GM15510 (cell line): Measurements from ENCODE around the gene IGFBP5.

Source experiments
- POLR2A ChIP-seq: IDR thresholded peaks from 3 replicates; pipeline ENCODE4 v1.6.1; 2011; ENCODE audit warnings: borderline replicate concordance; ENCODE audit not compliant: insufficient read length; ENCODE audit errors: extremely low read depth

Gene IGFBP5

DNA sequence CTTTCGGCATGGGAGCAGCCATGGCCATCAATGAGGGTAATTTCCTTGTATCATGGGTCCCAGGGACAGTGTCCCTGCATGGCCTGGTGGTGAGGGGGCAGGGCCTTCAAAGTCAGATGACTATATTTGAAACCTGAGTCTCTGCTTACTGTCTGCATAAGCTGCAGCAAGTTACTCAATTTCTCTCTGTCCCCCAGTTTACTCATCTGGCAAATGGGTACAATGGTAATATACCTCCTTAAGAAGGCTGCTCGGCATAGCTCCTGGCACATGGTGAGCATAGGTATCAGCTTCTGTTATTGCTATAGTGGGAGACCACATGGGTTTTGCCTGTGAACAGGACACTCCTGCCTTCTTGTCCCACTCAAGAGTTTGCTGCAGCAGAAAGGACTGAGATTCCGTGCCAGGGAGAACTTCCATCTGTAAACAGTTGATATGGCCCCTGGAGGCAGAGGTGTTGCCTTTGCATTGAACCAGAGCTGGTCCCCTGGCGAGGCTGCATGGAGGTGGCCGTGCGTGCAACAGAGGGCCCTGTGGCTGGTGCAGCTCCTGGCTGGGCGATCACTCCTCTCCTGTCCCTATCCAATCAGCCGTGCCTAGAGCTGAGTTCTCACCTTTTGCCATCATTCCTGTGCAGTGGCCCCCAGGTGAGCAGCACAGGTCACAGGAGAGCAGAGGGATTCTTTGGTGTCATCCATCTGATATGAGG, 22.7 kb upstream of the IGFBP5 start:
- no peak for TF ChIP-seq POLR2A

DNA sequence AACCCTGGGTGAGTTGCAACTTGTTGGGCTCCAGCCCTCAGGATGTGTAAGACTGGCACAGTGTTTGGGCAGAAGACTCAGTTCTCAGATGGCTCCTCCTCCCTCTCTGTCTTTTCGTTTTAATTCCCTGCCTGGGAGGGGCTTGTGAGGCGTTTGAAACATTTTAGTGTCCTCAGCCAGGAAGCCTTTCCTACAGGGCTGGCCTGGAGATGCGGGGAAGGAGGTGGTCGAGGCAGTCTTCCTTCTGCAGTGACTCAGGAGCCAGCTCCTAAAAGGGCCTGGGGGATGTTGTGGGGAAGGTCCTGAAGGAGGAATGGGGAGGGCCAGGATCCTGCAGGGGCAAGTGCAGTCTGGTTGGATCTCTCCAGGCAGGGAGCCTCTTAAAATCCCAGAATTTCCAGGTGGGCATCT, 22.1 kb upstream of the IGFBP5 start:
- TF ChIP-seq POLR2A = no peak

DNA sequence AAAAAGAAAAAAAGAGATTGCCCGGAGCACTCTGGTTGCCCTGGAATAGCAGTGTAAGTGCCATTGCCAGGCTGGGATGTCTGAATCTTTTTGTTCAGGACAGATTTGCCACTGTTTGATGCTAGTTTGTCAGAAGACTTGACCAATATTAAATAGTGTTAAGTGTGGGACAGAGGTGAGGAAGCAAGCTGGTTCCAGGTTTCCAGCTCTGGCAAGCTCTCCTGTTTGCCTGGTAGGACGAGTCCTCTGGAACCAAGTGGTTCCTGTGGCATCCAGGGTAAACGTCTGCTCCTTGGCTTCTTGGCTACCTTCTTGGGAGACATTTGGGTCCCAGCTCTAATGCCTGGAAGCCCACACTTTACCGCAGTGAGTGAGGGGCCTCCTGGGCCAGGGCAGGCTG, 20.8 kb upstream of the IGFBP5 start:
- TF ChIP-seq POLR2A = no peak

DNA sequence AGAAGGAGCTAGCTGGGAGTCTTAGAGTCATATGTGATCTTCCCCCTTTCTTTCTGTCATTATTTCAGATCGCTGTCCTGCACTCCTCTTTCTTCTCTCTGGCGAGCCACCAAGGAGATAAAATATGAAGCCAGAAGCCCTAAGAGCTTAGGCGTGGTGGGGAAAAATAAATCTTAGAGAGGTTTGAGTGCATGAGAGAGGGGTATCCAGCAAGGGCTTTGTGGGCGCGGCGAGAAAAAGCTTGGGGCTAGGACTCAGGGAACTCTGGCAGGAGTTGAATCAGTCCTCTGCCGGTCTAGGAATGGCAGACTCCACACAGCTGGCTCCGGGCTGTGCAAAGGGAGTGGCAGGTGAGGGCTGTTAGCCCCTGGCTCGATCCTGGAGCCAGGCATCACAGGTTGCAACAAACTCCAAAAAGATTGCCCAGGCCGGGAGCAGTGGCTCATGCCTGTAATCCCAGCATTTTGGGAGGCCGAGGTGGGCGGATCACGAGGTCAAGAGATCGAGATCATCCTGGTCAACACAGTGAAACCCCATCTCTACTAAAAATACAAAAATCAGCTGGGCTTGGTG, 20.1 kb upstream of the IGFBP5 start:
- TF ChIP-seq POLR2A = no peak

DNA sequence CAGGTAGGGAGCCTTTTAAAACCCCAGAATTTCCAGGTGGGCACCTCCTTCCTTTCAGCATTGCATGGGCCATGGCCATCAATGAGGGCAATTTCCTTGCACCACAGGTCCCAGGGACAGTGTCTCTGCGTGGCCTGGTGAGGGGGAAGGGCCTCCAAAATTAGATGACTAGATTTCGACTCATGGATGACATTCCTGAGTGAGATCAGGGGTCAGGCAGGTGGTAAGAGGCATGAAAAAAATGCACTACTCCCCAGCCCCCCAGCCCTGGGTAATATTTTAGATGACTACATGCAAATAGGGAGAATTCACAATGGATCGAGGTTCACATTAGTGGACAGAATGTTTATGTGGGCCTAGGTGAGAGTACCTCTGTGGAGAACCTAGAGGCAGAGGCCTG, 19.0 kb upstream of the IGFBP5 start:
- TF ChIP-seq POLR2A = no peak

DNA sequence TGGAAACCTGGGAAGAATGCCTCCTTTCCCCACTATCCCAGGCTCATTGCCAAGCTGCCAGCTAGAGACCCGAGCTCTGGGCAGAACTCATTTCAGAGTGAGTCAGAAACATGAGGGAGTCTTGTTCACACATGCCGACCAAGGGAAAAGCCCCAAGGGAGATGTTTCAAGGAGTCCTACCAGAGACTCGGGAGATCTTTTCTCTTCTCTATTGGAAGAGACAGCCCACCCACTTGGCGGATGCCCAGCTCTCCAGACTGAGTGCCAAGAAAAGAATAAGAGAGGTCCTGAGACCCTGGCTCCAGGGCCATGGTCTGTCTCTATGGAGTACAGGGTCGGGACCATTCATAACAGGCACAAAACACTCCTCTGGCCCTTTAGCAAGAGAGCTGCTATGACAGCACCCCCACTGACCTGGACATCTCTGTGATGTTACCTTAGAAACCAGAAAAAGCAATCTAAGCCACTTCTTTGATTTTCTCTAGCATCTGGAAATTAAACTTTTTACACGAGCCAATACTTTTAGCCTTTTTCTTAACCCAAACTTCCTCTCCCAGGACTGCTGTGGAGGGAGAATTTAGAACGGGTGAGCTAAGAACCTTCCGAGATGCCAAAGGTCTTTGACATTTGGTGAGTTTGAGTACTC, 18.5 kb upstream of the IGFBP5 start:
- no peak for TF ChIP-seq POLR2A

DNA sequence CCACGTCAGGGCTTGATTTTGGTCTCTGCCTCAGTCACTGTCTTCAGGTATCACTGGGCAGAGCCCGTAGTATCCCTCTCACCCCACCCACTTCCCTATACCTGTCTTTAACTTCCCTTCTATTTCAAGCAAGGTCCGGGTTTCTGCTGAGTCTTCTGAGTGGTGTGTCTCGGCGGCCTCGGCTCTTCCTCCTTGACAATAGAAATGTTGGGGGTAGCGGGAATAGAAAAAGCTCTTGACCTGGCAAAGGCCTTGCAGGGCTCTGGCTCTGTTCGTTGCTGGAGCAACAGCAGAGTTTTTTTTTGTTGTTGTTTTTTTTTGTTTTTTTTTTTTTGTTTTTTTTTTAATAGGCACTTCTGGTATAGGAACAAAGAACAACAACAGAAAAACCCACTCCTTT, 16.0 kb upstream of the IGFBP5 start:
- no peak for TF ChIP-seq POLR2A

DNA sequence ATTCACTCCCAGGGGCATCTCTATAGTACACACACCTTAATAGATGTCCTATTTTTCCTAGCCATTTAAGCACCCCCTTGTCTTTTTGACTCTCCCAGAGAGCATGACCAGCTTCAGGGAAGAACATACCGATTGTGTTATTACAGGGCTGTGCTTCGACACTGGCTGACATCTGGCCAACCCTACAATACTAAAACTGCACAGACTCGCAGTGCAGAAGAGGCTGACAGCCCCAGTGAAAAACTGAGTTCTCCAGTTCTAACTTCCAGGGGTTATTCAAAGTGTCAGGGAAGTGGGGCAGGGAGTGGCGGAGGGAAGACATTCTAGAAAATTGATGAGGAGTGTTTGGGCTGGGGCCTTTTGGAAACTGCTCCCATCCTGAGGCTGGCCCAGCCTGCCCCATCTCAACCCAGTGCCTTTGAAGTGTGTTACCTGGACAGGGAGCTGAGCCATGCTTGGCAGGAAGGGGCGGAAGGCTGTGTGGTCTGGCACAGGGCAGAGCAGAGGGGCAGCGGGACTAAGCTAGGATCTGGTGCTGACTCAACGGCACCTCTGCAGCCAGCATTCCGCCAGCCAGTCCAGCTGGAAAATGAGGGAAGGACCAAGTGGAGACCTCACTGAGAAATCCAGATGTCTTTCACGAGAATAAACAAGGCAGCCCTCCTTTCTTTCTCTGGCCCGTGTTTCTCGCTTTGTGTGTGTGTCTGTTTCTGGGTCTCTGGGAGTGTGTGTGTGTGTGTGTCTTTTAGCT, 15.4 kb upstream of the IGFBP5 start:
- TF ChIP-seq POLR2A = no peak

DNA sequence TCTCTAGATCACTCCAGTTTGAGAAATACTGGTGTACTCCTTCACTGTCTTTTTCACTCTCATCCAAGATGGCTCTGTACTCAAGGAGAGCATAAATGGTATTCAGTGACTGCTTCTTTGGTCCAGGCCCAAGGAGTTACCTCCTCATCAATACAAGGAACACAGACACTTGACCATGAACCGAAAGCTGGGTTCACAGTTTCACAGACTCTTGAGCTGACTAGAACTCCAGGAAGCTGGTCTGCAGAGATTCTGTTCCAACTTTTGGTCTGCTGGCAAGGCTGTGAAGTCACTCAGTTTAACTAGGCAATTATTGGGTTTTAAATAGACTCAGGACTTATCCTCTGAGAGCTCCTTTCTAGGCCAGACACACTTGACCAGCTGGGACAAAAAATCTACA, 7.4 kb upstream of the IGFBP5 start:
- TF ChIP-seq POLR2A = no peak

DNA sequence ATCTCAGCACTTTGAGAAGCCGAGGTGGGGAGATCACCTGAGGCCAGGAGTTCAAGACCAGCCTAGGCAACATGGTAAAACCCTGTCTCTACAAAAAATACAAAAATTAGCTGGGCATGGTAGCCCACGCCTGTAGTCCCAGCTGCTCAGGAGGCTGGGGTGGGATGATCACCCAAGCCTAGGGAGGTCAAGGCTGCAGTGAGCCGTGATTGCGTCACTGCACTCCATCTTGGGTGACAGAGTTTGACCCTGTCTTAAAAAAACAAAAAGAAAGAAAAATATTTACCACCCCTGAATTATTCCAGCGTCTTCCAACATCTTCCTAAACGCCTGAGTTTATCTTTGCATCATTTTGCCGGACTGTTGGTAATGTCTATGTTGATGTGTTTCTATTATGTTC, 6.2 kb upstream of the IGFBP5 start:
- TF ChIP-seq POLR2A = no peak

DNA sequence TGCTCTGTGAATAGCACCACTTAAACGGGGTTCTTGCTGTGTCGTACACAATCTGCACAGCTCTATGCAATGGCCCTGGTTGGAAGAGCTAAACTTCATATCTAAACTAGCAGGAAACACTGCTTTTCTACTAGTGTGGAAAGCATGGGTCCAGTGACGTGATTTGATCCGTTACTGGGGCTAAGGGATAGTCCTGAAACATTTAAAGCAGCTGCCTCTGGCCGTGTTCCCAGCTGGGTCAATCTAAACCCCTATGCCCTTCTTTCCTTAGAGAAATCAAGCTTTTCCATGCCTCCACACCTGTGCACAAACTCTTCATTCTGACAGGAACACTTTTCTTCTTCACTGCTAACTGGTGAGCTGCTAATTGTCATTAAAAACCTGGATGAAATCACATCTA, 5.4 kb upstream of the IGFBP5 start:
- no peak for TF ChIP-seq POLR2A

DNA sequence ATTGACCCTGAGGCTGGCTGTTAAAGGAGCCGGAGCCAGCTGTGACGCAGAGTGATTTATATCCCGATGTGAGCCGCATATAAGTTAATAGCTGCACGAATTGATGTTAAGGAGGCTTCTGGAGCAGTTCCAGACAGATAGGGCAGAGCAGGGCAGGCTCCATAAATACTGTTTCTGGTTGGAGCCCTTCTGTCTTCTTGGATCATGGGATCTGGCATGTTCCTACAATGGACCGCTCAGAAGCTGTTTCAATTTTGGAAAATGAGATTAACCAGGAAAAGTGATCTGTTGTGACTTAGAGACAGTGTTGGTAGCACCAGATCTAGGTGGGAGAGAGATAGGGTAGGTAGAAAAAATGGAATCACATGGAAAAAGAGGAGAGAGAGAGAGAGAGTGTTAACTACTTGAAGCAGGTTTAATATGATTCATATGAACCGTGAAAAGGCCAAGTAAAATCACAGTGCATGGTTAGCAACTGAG, 4.8 kb upstream of the IGFBP5 start:
- no peak for TF ChIP-seq POLR2A

DNA sequence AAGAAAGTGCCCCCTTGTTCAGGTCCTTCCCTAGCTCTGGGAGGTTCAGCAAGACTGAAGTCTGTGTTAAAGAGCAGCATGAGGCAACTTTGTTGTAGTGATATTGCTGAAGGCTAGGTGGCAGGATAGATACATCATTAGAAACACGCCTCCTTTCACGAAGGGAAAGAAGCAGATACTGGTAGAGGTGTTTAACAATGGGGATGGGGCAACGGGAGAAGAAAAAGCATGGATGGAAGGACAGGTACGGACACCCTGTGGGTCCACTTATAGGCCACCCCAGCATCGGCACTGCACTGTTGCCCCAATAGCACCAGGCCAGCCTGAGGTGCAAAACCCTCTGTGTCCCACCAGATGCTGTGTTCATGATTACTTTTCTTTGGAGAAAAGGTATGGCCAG, 3.5 kb upstream of the IGFBP5 start:
- TF ChIP-seq POLR2A = no peak

DNA sequence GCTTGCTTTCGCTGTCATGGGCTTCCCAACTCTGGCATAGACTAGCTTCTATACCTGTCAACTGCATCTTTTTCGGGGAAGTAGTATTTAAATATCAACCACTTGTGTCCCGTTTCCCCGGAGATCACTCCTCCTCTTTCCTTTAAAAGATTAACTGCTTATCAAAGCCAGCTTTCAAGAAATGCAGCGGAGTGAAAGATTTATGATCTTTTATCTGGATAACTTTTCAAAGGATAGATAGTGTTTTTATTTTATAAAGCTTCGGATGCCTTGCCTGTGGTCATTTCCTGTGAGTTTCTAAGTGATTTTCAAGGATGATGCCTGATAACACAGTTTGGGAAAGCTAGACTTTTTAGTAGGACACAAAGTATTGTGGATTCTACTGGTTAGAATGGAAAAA, 2.9 kb upstream of the IGFBP5 start:
- no peak for TF ChIP-seq POLR2A
